Upper lobe of left lung (tissue), 4 donors: Measurements from ENCODE around the gene FARP1.

ENCODE experiments used
- EP300 ChIP-seq, 4 donors: sonication (generic); formaldehyde crosslinking; IDR thresholded peaks; one replicate each; pipeline ENCODE4 v1.5.1; 2017; ENCODE audit warnings: antibody characterized with exemption in 4 of 4, control low read depth in 2 of 4
- POLR2AphosphoS5 ChIP-seq, 2 donors: sonication (generic); formaldehyde crosslinking; IDR thresholded peaks; one replicate each; pipeline ENCODE4 v1.5.1; 2017; ENCODE audit warnings: antibody characterized with exemption in 2 of 2
- TF ChIP-seq, protein P1 (sequence below), 6 experiments: fragments of 450-650 bp in 4 of 6; fragments of 200-600 bp in 2 of 6; sonication (generic) in 2 of 6; IDR thresholded peaks; one replicate each; pipeline ENCODE4 v1.5.1; 2016 to 2019; ENCODE audit warnings: antibody characterized with exemption in 6 of 6

DNA sequence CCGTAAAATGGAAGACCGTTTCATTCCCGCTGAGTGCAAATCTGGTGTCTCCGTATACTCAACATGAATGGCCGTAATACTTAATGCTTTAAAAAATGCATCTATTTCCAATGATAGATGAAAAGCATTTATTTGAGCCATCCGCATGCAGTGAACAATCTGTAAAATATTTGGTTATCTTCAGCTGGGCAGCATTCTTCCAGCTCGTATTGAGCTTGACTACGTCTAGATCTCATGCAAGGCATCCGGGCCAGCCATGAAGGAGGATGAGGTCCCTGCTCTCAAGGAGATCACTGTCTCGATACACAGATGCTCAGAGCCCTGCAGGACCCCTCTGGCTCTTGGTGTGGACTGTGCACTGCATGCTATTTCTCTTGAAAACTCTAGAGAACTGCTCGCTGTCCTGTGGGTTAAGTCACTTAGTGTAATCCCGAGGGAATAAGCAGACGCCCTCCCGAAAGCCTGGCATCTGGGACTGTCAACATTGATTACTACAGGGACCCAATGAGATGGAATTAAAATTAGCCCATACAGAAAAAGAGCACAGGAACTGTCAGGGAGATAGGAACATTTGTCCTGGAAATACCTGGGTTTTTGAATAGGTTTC, 146.5 kb downstream of the FARP1 start:
- TF ChIP-seq, protein P1, sequence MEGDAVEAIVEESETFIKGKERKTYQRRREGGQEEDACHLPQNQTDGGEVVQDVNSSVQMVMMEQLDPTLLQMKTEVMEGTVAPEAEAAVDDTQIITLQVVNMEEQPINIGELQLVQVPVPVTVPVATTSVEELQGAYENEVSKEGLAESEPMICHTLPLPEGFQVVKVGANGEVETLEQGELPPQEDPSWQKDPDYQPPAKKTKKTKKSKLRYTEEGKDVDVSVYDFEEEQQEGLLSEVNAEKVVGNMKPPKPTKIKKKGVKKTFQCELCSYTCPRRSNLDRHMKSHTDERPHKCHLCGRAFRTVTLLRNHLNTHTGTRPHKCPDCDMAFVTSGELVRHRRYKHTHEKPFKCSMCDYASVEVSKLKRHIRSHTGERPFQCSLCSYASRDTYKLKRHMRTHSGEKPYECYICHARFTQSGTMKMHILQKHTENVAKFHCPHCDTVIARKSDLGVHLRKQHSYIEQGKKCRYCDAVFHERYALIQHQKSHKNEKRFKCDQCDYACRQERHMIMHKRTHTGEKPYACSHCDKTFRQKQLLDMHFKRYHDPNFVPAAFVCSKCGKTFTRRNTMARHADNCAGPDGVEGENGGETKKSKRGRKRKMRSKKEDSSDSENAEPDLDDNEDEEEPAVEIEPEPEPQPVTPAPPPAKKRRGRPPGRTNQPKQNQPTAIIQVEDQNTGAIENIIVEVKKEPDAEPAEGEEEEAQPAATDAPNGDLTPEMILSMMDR (IDR thresholded peaks at IDR 0.05): no peak
- TF ChIP-seq POLR2AphosphoS5 (IDR thresholded peaks at IDR 0.05): no peak
- TF ChIP-seq EP300 (IDR thresholded peaks at IDR 0.05): no peak
